Adrenal gland (tissue), 5 donors: ENCODE data around the gene HPSE2.

Experiments
- CTCF ChIP-seq, 6 experiments: fragments of 450-650 bp in 4 of 6; fragments of 200-600 bp in 2 of 6; sonication (generic) in 1 of 6; IDR thresholded peaks; 1 replicate in 5 of 6; 2 replicates in 1 of 6; pipeline versions ENCODE4 v1.5.1 to v1.8.0; 2016 to 2021; ENCODE audit warnings: antibody characterized with exemption in 6 of 6, mild to moderate bottlenecking in 2 of 6, moderate library complexity in 1 of 6
- POLR2A ChIP-seq, 2 donors: fragments of 450-650 bp; IDR thresholded peaks; one replicate each; pipeline ENCODE4 v1.6.1; 2017; ENCODE audit warnings: antibody characterized with exemption in 2 of 2, mild to moderate bottlenecking in 2 of 2, moderate library complexity in 1 of 2
- donor health status: DM: no; HTN: no; CAD: no.

GRCh38 chr10:98509745-98510144 is 725.9 kb downstream of the HPSE2 start:
- TF ChIP-seq POLR2A (IDR thresholded peaks at IDR 0.05) (no peak), CTCF (IDR thresholded peaks at IDR 0.05) (no peak)
